Measurements from ENCODE around the gene RCSD1. TPM values are rescaled to one million over a fixed set of nuclear protein-coding genes. Genes with fewer than 3 reads are reported as not detected.

The RCSD1 gene
- total and polyA plus RNA-seq, 2 of the 13 experiments (the other 11 are each of a cell fraction or from before 2014, with no cell fraction given), result not detected

DNA sequence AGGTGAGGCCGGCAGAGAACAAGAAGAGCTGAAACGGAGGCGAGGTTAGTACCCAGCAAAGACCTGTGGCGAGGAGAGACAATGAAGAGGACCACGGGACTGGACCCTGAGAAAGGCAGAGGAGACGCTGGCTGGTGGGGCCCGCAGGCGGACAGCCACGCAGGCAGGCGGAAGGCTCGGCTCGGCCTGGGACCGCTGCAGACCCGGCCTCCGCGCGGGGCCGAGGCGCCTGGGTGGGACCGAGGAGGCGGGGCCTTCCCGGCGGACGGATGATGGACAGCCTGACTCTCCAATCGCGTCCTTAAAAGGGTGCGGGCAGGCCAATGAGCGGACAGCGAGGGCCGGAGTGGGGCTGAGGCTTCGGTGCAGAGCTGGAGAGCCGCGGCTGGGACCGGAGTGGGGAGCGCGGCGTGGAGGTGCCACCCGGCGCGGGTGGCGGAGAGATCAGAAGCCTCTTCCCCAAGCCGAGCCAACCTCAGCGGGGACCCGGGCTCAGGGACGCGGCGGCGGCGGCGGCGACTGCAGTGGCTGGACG lies 91.7 kb downstream of the RCSD1 start, which contains the start of gene MPZL1 (continued):
- TF ChIP-seq, protein P1, sequence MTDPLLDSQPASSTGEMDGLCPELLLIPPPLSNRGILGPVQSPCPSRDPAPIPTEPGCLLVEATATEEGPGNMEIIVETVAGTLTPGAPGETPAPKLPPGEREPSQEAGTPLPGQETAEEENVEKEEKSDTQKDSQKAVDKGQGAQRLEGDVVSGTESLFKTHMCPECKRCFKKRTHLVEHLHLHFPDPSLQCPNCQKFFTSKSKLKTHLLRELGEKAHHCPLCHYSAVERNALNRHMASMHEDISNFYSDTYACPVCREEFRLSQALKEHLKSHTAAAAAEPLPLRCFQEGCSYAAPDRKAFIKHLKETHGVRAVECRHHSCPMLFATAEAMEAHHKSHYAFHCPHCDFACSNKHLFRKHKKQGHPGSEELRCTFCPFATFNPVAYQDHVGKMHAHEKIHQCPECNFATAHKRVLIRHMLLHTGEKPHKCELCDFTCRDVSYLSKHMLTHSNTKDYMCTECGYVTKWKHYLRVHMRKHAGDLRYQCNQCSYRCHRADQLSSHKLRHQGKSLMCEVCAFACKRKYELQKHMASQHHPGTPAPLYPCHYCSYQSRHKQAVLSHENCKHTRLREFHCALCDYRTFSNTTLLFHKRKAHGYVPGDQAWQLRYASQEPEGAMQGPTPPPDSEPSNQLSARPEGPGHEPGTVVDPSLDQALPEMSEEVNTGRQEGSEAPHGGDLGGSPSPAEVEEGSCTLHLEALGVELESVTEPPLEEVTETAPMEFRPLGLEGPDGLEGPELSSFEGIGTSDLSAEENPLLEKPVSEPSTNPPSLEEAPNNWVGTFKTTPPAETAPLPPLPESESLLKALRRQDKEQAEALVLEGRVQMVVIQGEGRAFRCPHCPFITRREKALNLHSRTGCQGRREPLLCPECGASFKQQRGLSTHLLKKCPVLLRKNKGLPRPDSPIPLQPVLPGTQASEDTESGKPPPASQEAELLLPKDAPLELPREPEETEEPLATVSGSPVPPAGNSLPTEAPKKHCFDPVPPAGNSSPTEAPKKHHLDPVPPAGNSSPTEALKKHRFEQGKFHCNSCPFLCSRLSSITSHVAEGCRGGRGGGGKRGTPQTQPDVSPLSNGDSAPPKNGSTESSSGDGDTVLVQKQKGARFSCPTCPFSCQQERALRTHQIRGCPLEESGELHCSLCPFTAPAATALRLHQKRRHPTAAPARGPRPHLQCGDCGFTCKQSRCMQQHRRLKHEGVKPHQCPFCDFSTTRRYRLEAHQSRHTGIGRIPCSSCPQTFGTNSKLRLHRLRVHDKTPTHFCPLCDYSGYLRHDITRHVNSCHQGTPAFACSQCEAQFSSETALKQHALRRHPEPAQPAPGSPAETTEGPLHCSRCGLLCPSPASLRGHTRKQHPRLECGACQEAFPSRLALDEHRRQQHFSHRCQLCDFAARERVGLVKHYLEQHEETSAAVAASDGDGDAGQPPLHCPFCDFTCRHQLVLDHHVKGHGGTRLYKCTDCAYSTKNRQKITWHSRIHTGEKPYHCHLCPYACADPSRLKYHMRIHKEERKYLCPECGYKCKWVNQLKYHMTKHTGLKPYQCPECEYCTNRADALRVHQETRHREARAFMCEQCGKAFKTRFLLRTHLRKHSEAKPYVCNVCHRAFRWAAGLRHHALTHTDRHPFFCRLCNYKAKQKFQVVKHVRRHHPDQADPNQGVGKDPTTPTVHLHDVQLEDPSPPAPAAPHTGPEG (CRISPR knock-in tag; IDR thresholded peaks at IDR 0.05), result no peak
- TF ChIP-seq POGK (CRISPR knock-in tag; conservative IDR thresholded peaks at IDR 0.05), result 0 out of 2 replicates have a peak, but pooled peaks have one; percentile 72
- TF ChIP-seq KLF12 (CRISPR knock-in tag; IDR thresholded peaks at IDR 0.05; ENCODE audit: borderline replicate concordance), result no peak
- no peak for TF ChIP-seq ZBTB49 (CRISPR knock-in tag; IDR thresholded peaks at IDR 0.05; ENCODE audit: borderline replicate concordance)
- TF ChIP-seq SP2 (CRISPR knock-in tag; IDR thresholded peaks at IDR 0.05), result peak; percentile 98
- TF ChIP-seq REXO4 (CRISPR knock-in tag; IDR thresholded peaks at IDR 0.05; ENCODE audit: borderline replicate concordance), result 0 out of 2 replicates have a peak, but pooled peaks have one; percentile 35
- TF ChIP-seq IRX3 (CRISPR knock-in tag; IDR thresholded peaks at IDR 0.05; ENCODE audit: borderline replicate concordance, low read depth), result no peak
- TF ChIP-seq ATF7 (IDR thresholded peaks at IDR 0.05), result no peak
- 0 out of 2 replicates have a peak, but pooled peaks have one; percentile 17 for TF ChIP-seq ATF7 (CRISPR knock-in tag; IDR thresholded peaks at IDR 0.05)
- TF ChIP-seq, protein P2, sequence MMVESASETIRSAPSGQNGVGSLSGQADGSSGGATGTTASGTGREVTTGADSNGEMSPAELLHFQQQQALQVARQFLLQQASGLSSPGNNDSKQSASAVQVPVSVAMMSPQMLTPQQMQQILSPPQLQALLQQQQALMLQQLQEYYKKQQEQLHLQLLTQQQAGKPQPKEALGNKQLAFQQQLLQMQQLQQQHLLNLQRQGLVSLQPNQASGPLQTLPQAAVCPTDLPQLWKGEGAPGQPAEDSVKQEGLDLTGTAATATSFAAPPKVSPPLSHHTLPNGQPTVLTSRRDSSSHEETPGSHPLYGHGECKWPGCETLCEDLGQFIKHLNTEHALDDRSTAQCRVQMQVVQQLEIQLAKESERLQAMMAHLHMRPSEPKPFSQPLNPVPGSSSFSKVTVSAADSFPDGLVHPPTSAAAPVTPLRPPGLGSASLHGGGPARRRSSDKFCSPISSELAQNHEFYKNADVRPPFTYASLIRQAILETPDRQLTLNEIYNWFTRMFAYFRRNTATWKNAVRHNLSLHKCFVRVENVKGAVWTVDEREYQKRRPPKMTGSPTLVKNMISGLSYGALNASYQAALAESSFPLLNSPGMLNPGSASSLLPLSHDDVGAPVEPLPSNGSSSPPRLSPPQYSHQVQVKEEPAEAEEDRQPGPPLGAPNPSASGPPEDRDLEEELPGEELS (CRISPR knock-in tag; IDR thresholded peaks at IDR 0.05), result no peak
